Hematopoietic multipotent progenitor cell treated with erythropoietin and hydrocortisone succinate and interleukin-3 and kit ligand, for 4 days (in vitro differentiated cells): Measurements from ENCODE around the gene FAM168A.

Experiments used
- DNase-seq: peaks from one replicate; pipeline ENCODE4 v3.0.0-alpha.2; 2015

FAM168A gene

GRCh38 chr11:73384531-73384871 is 213.4 kb downstream of the FAM168A start:
- no peak for DNase-seq

- DNase-seq = no peak
Observed at GRCh38 chr11:73384125-73384441, 213.8 kb downstream of the FAM168A start.

GRCh38 chr11:73383249-73384124 is 214.4 kb downstream of the FAM168A start:
- no peak for DNase-seq

GRCh38 chr11:73382747-73383146 is 215.2 kb downstream of the FAM168A start:
- no peak for DNase-seq

GRCh38 chr11:73382183-73382582 is 215.7 kb downstream of the FAM168A start:
- DNase-seq = no peak

GRCh38 chr11:73381589-73381988 is 216.3 kb downstream of the FAM168A start:
- DNase-seq = peak; percentile 55

GRCh38 chr11:73380897-73381410 is 217.0 kb downstream of the FAM168A start:
- no peak for DNase-seq

GRCh38 chr11:73380331-73380730 is 217.6 kb downstream of the FAM168A start:
- DNase-seq = no peak

GRCh38 chr11:73379189-73379880 is 218.6 kb downstream of the FAM168A start:
- no peak for DNase-seq

GRCh38 chr11:73376803-73377629 is 220.9 kb downstream of the FAM168A start:
- DNase-seq = peak; percentile 90

- peak; percentile 96 for DNase-seq
Observed at GRCh38 chr11:73376160-73376802, 221.6 kb downstream of the FAM168A start, which contains the start of gene RELT. Gene RELT (plus strand): TSS chr11:73376399. CDS start chr11:73389137, 12,738 bp downstream.

- no peak for DNase-seq
Observed at GRCh38 chr11:73375830-73376159, 222.1 kb downstream of the FAM168A start.

- no peak for DNase-seq
Observed at GRCh38 chr11:73374151-73374550, 223.8 kb downstream of the FAM168A start.

GRCh38 chr11:73372375-73372993 is 225.4 kb downstream of the FAM168A start:
- peak; percentile 71 for DNase-seq

GRCh38 chr11:73367482-73368024 is 230.4 kb downstream of the FAM168A start:
- DNase-seq = peak; percentile 20

- DNase-seq = no peak
Observed at GRCh38 chr11:73366953-73367352, 231.0 kb downstream of the FAM168A start.

GRCh38 chr11:73366265-73366610 is 231.7 kb downstream of the FAM168A start:
- no peak for DNase-seq

GRCh38 chr11:73365352-73366264 is 232.3 kb downstream of the FAM168A start:
- DNase-seq = no peak

GRCh38 chr11:73363147-73363546 is 234.8 kb downstream of the FAM168A start:
- no peak for DNase-seq

- DNase-seq = no peak
Observed at GRCh38 chr11:73361953-73362776, 235.7 kb downstream of the FAM168A start.
